ENCODE results near the gene SDHD. TPM values are rescaled to one million over a fixed set of nuclear protein-coding genes. Genes with fewer than 3 reads are reported as not detected.

The SDHD gene
- total RNA-seq, 1 experiment from 2014 or later = 99.5 TPM

DNA sequence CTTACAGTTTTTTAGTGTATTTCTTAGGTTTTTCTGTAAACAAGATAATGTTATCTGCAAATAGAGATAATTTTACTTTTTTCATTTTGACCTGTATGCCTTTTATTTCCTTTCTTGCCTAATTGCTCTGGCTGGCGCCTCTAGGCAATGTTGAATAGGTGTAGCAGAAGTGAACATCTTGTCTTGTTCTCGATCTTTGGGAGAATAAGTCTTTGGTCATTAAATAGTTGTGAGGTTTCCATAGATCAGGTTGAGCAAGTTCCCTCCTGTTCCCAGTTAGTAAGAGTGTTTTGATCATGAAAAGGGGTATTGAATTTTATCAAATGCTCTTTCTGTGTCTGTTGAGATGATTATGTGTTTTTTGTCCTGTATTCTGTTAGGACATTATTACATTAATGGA is 36.9 kb upstream of the SDHD start:
- TF ChIP-seq EZH2 (IDR thresholded peaks at IDR 0.05; ENCODE audit: low read depth) = no peak
- TF ChIP-seq, protein P1, sequence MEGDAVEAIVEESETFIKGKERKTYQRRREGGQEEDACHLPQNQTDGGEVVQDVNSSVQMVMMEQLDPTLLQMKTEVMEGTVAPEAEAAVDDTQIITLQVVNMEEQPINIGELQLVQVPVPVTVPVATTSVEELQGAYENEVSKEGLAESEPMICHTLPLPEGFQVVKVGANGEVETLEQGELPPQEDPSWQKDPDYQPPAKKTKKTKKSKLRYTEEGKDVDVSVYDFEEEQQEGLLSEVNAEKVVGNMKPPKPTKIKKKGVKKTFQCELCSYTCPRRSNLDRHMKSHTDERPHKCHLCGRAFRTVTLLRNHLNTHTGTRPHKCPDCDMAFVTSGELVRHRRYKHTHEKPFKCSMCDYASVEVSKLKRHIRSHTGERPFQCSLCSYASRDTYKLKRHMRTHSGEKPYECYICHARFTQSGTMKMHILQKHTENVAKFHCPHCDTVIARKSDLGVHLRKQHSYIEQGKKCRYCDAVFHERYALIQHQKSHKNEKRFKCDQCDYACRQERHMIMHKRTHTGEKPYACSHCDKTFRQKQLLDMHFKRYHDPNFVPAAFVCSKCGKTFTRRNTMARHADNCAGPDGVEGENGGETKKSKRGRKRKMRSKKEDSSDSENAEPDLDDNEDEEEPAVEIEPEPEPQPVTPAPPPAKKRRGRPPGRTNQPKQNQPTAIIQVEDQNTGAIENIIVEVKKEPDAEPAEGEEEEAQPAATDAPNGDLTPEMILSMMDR (conservative IDR thresholded peaks at IDR 0.05) = no peak
- Histone ChIP-seq H2AFZ (no peak overlapping the region), H3K79me2 (ENCODE audit: low read depth) (peaks cover 6% of the 10 kb centered on the region; the same call in 1 of the 2 replicates), H3K4me3 (no peak overlapping the region), H3K9me2 (ENCODE audit: insufficient read depth) (no peaks in the 10 kb centered on the region), H4K20me1 (ENCODE audit: insufficient read depth) (no peaks in the 10 kb centered on the region), H3K9me3 (ENCODE audit: insufficient read depth, low read depth) (no peaks in the 10 kb centered on the region), H3K27me3 (ENCODE audit: insufficient read depth, low read depth) (no peaks in the 10 kb centered on the region), H3K27ac (no peak overlapping the region), H3K4me1 (replicated peaks; ENCODE audit: insufficient read depth) (peaks cover 12% of the 10 kb centered on the region), H3K36me3 (ENCODE audit: low read depth) (peaks cover 42% of the 10 kb centered on the region), H3K4me2 (no peak overlapping the region), H3F3A (ENCODE audit: insufficient read depth, low read depth) (peaks cover 11% of the 10 kb centered on the region; the same call in 1 of the 2 replicates)
- BruUV-seq (replicated peaks) = no TSS peak
- peak in 1 of 2 experiments; percentile 44 for DNase-seq
- ChIA-PET CTCF (no interaction called here), POLR2A (ENCODE audit: unreplicated experiment) (no interaction called here)
- intact Hi-C loops (cut with micrococcal nuclease; ENCODE audit: unreplicated experiment) = no loop called here

DNA sequence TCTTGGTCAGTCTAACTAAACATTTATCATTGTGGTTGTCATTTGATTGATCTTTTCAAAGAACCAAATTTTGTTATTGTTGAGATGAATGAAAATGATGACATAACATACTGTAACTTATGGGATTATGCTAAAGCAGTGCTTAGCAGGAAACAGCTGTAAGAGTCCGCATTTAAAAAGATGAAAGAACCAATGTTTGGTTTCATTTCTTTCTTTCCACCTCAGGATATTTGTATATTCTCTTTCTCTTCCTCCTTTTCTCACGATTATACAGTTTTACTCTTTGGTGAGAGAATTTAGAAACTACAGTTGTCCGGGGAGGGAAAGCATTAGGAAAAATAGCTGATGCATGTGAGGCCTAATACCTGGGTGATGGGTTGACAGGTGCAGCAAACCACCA is 36.0 kb upstream of the SDHD start:
- intact Hi-C loops (cut with micrococcal nuclease; ENCODE audit: unreplicated experiment) = no loop called here
- H3K4me3 ChIP-seq = no peak overlapping the region
- H3K9me2 ChIP-seq (ENCODE audit: insufficient read depth) = no peaks in the 10 kb centered on the region
- H3K27me3 ChIP-seq (ENCODE audit: insufficient read depth, low read depth) = no peaks in the 10 kb centered on the region
- H3K4me2 ChIP-seq = no peak overlapping the region
- no peak for DNase-seq
- peaks cover 11% of the 10 kb centered on the region; the same call in 1 of the 2 replicates for H3F3A ChIP-seq (ENCODE audit: insufficient read depth, low read depth)
- H3K4me1 ChIP-seq (replicated peaks; ENCODE audit: insufficient read depth) = peaks cover 12% of the 10 kb centered on the region
- no peaks in the 10 kb centered on the region for H4K20me1 ChIP-seq (ENCODE audit: insufficient read depth)
- TF ChIP-seq EZH2 (IDR thresholded peaks at IDR 0.05; ENCODE audit: low read depth) = no peak
- TF ChIP-seq, protein P1 (conservative IDR thresholded peaks at IDR 0.05) = no peak
- ChIA-PET POLR2A (ENCODE audit: unreplicated experiment) (no interaction called here), CTCF (no interaction called here)
- peaks cover 35% of the 10 kb centered on the region for H3K36me3 ChIP-seq (ENCODE audit: low read depth)
- peaks cover 6% of the 10 kb centered on the region; the same call in 1 of the 2 replicates for H3K79me2 ChIP-seq (ENCODE audit: low read depth)
- no peak overlapping the region for H3K27ac ChIP-seq
- H2AFZ ChIP-seq = no peak overlapping the region
- no peaks in the 10 kb centered on the region for H3K9me3 ChIP-seq (ENCODE audit: insufficient read depth, low read depth)
- no TSS peak for BruUV-seq (replicated peaks)

DNA sequence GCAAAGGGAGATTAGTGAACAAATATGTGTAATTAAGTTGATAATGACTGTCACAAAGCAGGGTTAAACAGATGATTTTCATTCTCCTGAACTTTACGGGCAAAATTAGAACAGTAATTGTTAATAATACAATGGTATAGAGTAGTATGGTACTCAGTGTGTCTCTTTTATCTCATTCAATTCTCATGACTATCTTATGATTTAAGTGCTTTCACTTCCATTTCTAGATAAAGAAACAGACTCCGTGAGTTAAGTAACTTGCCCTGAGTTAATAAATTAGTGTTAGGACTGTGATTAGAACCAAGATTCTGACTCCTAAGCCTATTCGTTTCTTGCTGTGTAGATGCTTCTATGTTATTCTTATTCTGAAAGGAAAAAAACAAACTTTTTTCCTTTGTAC is 34.9 kb upstream of the SDHD start:
- H4K20me1 ChIP-seq (ENCODE audit: insufficient read depth) = no peaks in the 10 kb centered on the region
- no peak overlapping the region for H3K4me2 ChIP-seq
- H3K9me3 ChIP-seq (ENCODE audit: insufficient read depth, low read depth) = no peaks in the 10 kb centered on the region
- H3F3A ChIP-seq (ENCODE audit: insufficient read depth, low read depth) = peaks cover 11% of the 10 kb centered on the region; the same call in 1 of the 2 replicates
- H3K27ac ChIP-seq = no peak overlapping the region
- H3K4me3 ChIP-seq = no peak overlapping the region
- TF ChIP-seq, protein P1 (conservative IDR thresholded peaks at IDR 0.05) = no peak
- no peak for TF ChIP-seq EZH2 (IDR thresholded peaks at IDR 0.05; ENCODE audit: low read depth)
- POLR2A ChIA-PET (ENCODE audit: unreplicated experiment) = no interaction called here
- no peaks in the 10 kb centered on the region for H3K27me3 ChIP-seq (ENCODE audit: insufficient read depth, low read depth)
- BruUV-seq (replicated peaks) = no TSS peak
- intact Hi-C loops (cut with micrococcal nuclease; ENCODE audit: unreplicated experiment) = no loop called here
- peaks cover 36% of the 10 kb centered on the region for H3K36me3 ChIP-seq (ENCODE audit: low read depth)
- H3K79me2 ChIP-seq (ENCODE audit: low read depth) = peaks cover 3% of the 10 kb centered on the region; the same call in 1 of the 2 replicates
- peaks cover 12% of the 10 kb centered on the region for H3K4me1 ChIP-seq (replicated peaks; ENCODE audit: insufficient read depth)
- no peak overlapping the region for H2AFZ ChIP-seq
- DNase-seq = peak in 1 of 2 experiments; percentile 26
- no peaks in the 10 kb centered on the region; the same call in 1 of the 2 replicates for H3K9me2 ChIP-seq (ENCODE audit: insufficient read depth)
- CTCF ChIA-PET = interaction anchor here (0.6 kb wide), 1 partner anchor 187 kb away, joined by 3 read pairs; no protein-coding TSS in a partner anchor

Data from PC-9 (cell line).